HEK293 (cell line): ENCODE results near the gene ZRANB1.

Source experiments
- CTCF ChIA-PET: fragments of 350-600 bp; formaldehyde crosslinking; extraction: SDS; loops from one replicate; lab custom pipeline; 2021; ENCODE audit warnings: antibody characterized with exemption; lab: Yijun Ruan, JAX
- POLR2A ChIA-PET: fragments of 300-600 bp; formaldehyde crosslinking; extraction: SDS; loops from one replicate; lab custom pipeline; 2020; ENCODE audit warnings: antibody characterized with exemption, inconsistent platforms; lab: Yijun Ruan, JAX
- H3K27ac ChIP-seq: fragments of 200-500 bp; sonication (Bioruptor generic); 2 replicates; pipeline ENCODE4 v1.5.1; 2014; ENCODE audit warnings: low read depth, low read length, control low read depth, inconsistent platforms; ENCODE audit errors: extremely low read depth
- H3K36me3 ChIP-seq, 2 experiments: fragments of 200-500 bp in 1 of 2; sonication (Bioruptor generic) in 1 of 2; 1 replicate in 1 of 2; 2 replicates in 1 of 2; pipeline ENCODE4 v1.5.1; 2014 to 2017; ENCODE audit warnings: inconsistent platforms in 2 of 2, low read length in 2 of 2; ENCODE audit not compliant: control insufficient read depth in 2 of 2, insufficient read depth in 1 of 2
- H3K4me1 ChIP-seq: fragments of 200-500 bp; sonication (Bioruptor generic); 2 replicates; pipeline ENCODE4 v1.5.1; 2014; ENCODE audit warnings: mild to moderate bottlenecking, low read length, inconsistent platforms; ENCODE audit not compliant: control insufficient read depth, insufficient read depth
- H3K4me3 ChIP-seq: 2 replicates; pipeline ENCODE4 v1.5.1; 2011; ENCODE audit warnings: low read depth, mild to moderate bottlenecking, control low read depth, low read length, moderate library complexity
- H3K9me3 ChIP-seq: fragments of 200-500 bp; sonication (Bioruptor generic); 2 replicates; pipeline ENCODE4 v1.5.1; 2014; ENCODE audit warnings: low read depth, low read length, inconsistent platforms; ENCODE audit not compliant: control insufficient read depth, insufficient read depth
- BCL11A ChIP-seq: fragments of 450-650 bp; formaldehyde crosslinking; IDR thresholded peaks from 2 replicates; pipeline ENCODE4 v1.5.1; 2016; ENCODE audit warnings: low read depth, missing biosample characterization, missing genetic modification characterization
- GLIS2 ChIP-seq: fragments of 450-650 bp; formaldehyde crosslinking; IDR thresholded peaks from 2 replicates; pipeline ENCODE4 v1.5.1; 2016; ENCODE audit warnings: missing biosample characterization, missing genetic modification characterization
- INSM2 ChIP-seq: fragments of 450-650 bp; formaldehyde crosslinking; IDR thresholded peaks from 2 replicates; pipeline ENCODE4 v1.5.1; 2016; ENCODE audit warnings: missing biosample characterization, missing genetic modification characterization
- KLF16 ChIP-seq: fragments of 450-650 bp; formaldehyde crosslinking; IDR thresholded peaks from 2 replicates; pipeline ENCODE4 v1.5.1; 2017; ENCODE audit warnings: missing biosample characterization, missing genetic modification characterization
- YY2 ChIP-seq: fragments of 450-650 bp; formaldehyde crosslinking; IDR thresholded peaks from 2 replicates; pipeline ENCODE4 v1.5.1; 2016; ENCODE audit warnings: missing biosample characterization, missing genetic modification characterization
- ZBTB26 ChIP-seq: fragments of 450-650 bp; formaldehyde crosslinking; optimal IDR thresholded peaks from 2 replicates; pipeline ENCODE3; 2016; ENCODE audit warnings: missing biosample characterization, mild to moderate bottlenecking, missing genetic modification characterization
- ZFHX2 ChIP-seq: fragments of 450-650 bp; formaldehyde crosslinking; conservative IDR thresholded peaks from 2 replicates; pipeline ENCODE4 v1.5.1; 2016; ENCODE audit warnings: missing biosample characterization, missing genetic modification characterization
- ZNF19 ChIP-seq: fragments of 450-650 bp; formaldehyde crosslinking; IDR thresholded peaks from 2 replicates; pipeline ENCODE4; 2016; ENCODE audit warnings: missing biosample characterization, missing genetic modification characterization, low read depth
- ZNF214 ChIP-seq: fragments of 450-650 bp; formaldehyde crosslinking; IDR thresholded peaks from 2 replicates; pipeline ENCODE4 v1.5.1; 2017; ENCODE audit warnings: missing biosample characterization, mild to moderate bottlenecking, missing genetic modification characterization, borderline replicate concordance
- ZNF341 ChIP-seq: fragments of 450-650 bp; formaldehyde crosslinking; IDR thresholded peaks from 2 replicates; pipeline ENCODE4; 2016; ENCODE audit warnings: low read depth, missing biosample characterization, missing genetic modification characterization
- ZNF473 ChIP-seq: fragments of 450-650 bp; formaldehyde crosslinking; IDR thresholded peaks from 2 replicates; pipeline ENCODE4 v1.5.1; 2017; ENCODE audit warnings: missing biosample characterization, missing genetic modification characterization
- ZNF513 ChIP-seq: fragments of 450-650 bp; IDR thresholded peaks from 2 replicates; pipeline ENCODE4 v1.5.1; 2018; ENCODE audit warnings: missing biosample characterization, missing genetic modification characterization
- ZSCAN16 ChIP-seq: fragments of 450-650 bp; formaldehyde crosslinking; IDR thresholded peaks from 2 replicates; pipeline ENCODE4 v1.5.1; 2016; ENCODE audit warnings: missing biosample characterization, missing genetic modification characterization

ZRANB1 gene

GRCh38 chr10:125002047-125002422 is 60.1 kb downstream of the ZRANB1 start (continued):
- no peak for TF ChIP-seq ZSCAN16 (tag by site-specific recombination)
- TF ChIP-seq ZNF214 (tag by site-specific recombination) = no peak
- TF ChIP-seq ZNF19 (tag by site-specific recombination) = no peak
- no peak for TF ChIP-seq YY2
- no peak for TF ChIP-seq ZNF513 (tag by site-specific recombination)
- TF ChIP-seq ZBTB26 (tag by site-specific recombination) = no peak
- TF ChIP-seq ZNF473 (tag by site-specific recombination) = no peak
- no peak for TF ChIP-seq BCL11A

- H3K4me3 ChIP-seq = no peak overlapping the region
- no peak overlapping the region for H3K27ac ChIP-seq
- ChIA-PET POLR2A (no interaction called here), CTCF (interaction anchor here (0.6 kb wide), 1 partner anchor 518 kb away, joined by 5 read pairs; no protein-coding TSS in a partner anchor)
- no peaks in the 10 kb centered on the region for H3K4me1 ChIP-seq
- TF ChIP-seq KLF16 (tag by site-specific recombination) = no peak
- TF ChIP-seq GLIS2 (tag by site-specific recombination) = peak; percentile 33; the same call in 1 of the 2 replicates
- TF ChIP-seq ZNF341 (tag by site-specific recombination) = no peak
- H3K9me3 ChIP-seq = no peaks in the 10 kb centered on the region
- peaks cover 0 to 82% of the 10 kb centered on the region in 2 experiments; a peak in 1 of 3 replicates for H3K36me3 ChIP-seq
Observed at GRCh38 chr10:125002423-125003145, 60.7 kb downstream of the ZRANB1 start.

- CTCF ChIA-PET = interaction anchor here (0.6 kb wide), 1 partner anchor 517 kb away, joined by 5 read pairs; no protein-coding TSS in a partner anchor
- H3K36me3 ChIP-seq = peaks cover 0 to 75% of the 10 kb centered on the region in 2 experiments; a peak in 1 of 3 replicates
Observed at GRCh38 chr10:125003146-125003900, 61.4 kb downstream of the ZRANB1 start.

More at GRCh38 chr10:125003146-125003900, 61.4 kb downstream of the ZRANB1 start:
- Histone ChIP-seq H3K27ac (no peak overlapping the region), H3K4me1 (no peaks in the 10 kb centered on the region), H3K9me3 (no peaks in the 10 kb centered on the region), H3K4me3 (no peak overlapping the region)
- TF ChIP-seq INSM2 (tag by site-specific recombination) (no peak), ZFHX2 (0 out of 2 replicates have a peak, but pooled peaks have one; percentile 13)
- POLR2A ChIA-PET = no interaction called here
